Measurements from ENCODE around the gene FAM184A.

FAM184A gene

DNA sequence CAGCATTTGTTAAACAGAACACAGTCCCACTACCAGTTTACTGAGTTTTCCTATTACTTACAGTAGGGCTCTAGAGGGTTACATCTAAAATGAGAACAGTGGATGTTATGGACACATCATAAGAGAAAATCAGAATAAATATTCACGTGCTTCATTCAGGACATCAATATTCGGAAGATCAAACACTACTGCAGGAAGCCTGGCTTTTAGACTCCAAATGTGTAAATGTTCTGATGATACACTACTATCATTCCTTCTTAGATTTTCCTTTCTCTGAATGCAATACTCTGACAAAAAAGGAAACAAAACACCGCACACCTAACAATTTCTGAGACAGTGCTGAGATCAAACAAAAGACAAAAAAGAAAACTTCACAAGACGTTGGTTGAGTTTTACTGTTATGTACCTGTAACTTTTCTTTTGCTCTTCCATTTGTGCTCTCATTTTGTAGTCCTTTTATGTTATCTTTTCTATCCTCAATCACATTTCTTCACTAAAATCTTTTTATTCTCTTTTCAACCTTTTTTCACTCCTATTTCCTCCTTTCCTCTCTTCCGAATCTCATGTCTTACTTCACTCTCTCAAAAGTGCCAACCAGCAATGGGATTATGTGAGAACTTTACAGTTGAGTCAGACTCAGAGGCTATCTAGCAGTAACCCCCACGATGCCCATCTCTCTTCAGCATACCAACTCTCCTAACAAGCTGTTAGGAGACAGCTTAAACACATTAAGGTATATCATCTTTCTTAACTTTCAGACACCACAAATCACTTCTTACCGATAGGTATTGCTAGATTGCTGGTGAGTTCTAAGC, 1.7 kb downstream of the FAM184A start:
- no peaks in the 10 kb centered on the region for H3K36me3 ChIP-seq (ENCODE audit: control insufficient read depth, insufficient read depth, low read length)
- peak overlapping the region; percentile 62 for H3K9ac ChIP-seq (ENCODE audit: low read length)
- H3K27ac ChIP-seq (ENCODE audit: low read depth, low read length) = no peak overlapping the region
- no peak overlapping the region for H4K5ac ChIP-seq (ENCODE audit: low read length)
- H3K4me2 ChIP-seq (ENCODE audit: low read length) = no peak overlapping the region
- H3K79me2 ChIP-seq (ENCODE audit: control insufficient read depth, insufficient read depth, low read length) = no peaks in the 10 kb centered on the region
- H2BK15ac ChIP-seq (replicated peaks; ENCODE audit: low read depth) = no peak overlapping the region
- no peak overlapping the region for H3K4me3 ChIP-seq (ENCODE audit: low read length)
- no peak overlapping the region for H3K4ac ChIP-seq (ENCODE audit: low read depth, low read length)
- H3K27me3 ChIP-seq (ENCODE audit: insufficient read depth, low read length, poor library complexity) = no peaks in the 10 kb centered on the region
- no peaks in the 10 kb centered on the region for H3K79me1 ChIP-seq (ENCODE audit: low read length)
- H2BK120ac ChIP-seq (ENCODE audit: low read depth, low read length) = no peak overlapping the region
- H4K8ac ChIP-seq (ENCODE audit: low read depth, low read length) = no peak overlapping the region
- H3K4me1 ChIP-seq (ENCODE audit: control insufficient read depth, low read depth, low read length) = peaks cover 2% of the 10 kb centered on the region
- 100% methylated on average over 1 of the region's 7 CpGs for WGBS (ENCODE audit: extremely low coverage, insufficient coverage, low lambda C conversion rate)
- H3K18ac ChIP-seq (ENCODE audit: low read length) = no peak overlapping the region
- no peak overlapping the region for H2BK5ac ChIP-seq (ENCODE audit: low read length)
- DNase-seq = no peak
- no peak overlapping the region for H3K23ac ChIP-seq (ENCODE audit: low read length)
- H2AK5ac ChIP-seq (ENCODE audit: low read length) = no peak overlapping the region
- no peak overlapping the region for H3K56ac ChIP-seq (ENCODE audit: low read length)

DNA sequence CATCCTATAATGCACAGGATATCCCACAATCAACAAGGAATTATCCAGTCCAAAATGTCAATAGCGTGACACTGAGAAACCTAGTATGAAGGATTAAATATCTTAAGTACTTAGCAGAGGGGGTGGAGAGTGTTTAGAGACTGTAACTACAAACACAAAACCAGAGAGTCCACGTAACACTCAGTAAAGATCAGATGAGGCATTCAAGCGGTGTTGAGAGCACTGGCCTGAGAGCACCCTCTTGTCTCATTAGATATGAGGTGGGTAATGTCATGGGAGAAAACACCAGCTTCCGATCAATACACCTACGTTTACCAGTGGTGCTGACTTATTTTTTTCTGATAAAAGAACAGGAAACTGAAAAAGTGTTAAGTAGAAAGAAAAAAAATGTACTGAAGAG, 2.3 kb downstream of the FAM184A start:
- H3K36me3 ChIP-seq (ENCODE audit: control insufficient read depth, insufficient read depth, low read length) = no peaks in the 10 kb centered on the region
- no peak overlapping the region for H3K27ac ChIP-seq (ENCODE audit: low read depth, low read length)
- no peak overlapping the region for H2AK5ac ChIP-seq (ENCODE audit: low read length)
- WGBS (ENCODE audit: extremely low coverage, insufficient coverage, low lambda C conversion rate) = no CpG with 5 or more reads among the region's 5 CpGs
- no peak for DNase-seq
- peak overlapping the region; percentile 18 for H3K9ac ChIP-seq (ENCODE audit: low read length)
- H3K23ac ChIP-seq (ENCODE audit: low read length) = no peak overlapping the region
- no peak overlapping the region for H3K4me3 ChIP-seq (ENCODE audit: low read length)
- H3K27me3 ChIP-seq (ENCODE audit: insufficient read depth, low read length, poor library complexity) = no peaks in the 10 kb centered on the region
- no peaks in the 10 kb centered on the region for H3K79me1 ChIP-seq (ENCODE audit: low read length)
- peaks cover 2% of the 10 kb centered on the region for H3K4me1 ChIP-seq (ENCODE audit: control insufficient read depth, low read depth, low read length)
- H4K8ac ChIP-seq (ENCODE audit: low read depth, low read length) = no peak overlapping the region
- H3K4ac ChIP-seq (ENCODE audit: low read depth, low read length) = no peak overlapping the region
- no peaks in the 10 kb centered on the region for H3K79me2 ChIP-seq (ENCODE audit: control insufficient read depth, insufficient read depth, low read length)
- no peak overlapping the region for H4K5ac ChIP-seq (ENCODE audit: low read length)
- H3K18ac ChIP-seq (ENCODE audit: low read length) = no peak overlapping the region
- no peak overlapping the region for H2BK15ac ChIP-seq (replicated peaks; ENCODE audit: low read depth)
- H3K4me2 ChIP-seq (ENCODE audit: low read length) = no peak overlapping the region
- no peak overlapping the region for H2BK120ac ChIP-seq (ENCODE audit: low read depth, low read length)
- no peak overlapping the region for H3K56ac ChIP-seq (ENCODE audit: low read length)
- no peak overlapping the region for H2BK5ac ChIP-seq (ENCODE audit: low read length)

DNA sequence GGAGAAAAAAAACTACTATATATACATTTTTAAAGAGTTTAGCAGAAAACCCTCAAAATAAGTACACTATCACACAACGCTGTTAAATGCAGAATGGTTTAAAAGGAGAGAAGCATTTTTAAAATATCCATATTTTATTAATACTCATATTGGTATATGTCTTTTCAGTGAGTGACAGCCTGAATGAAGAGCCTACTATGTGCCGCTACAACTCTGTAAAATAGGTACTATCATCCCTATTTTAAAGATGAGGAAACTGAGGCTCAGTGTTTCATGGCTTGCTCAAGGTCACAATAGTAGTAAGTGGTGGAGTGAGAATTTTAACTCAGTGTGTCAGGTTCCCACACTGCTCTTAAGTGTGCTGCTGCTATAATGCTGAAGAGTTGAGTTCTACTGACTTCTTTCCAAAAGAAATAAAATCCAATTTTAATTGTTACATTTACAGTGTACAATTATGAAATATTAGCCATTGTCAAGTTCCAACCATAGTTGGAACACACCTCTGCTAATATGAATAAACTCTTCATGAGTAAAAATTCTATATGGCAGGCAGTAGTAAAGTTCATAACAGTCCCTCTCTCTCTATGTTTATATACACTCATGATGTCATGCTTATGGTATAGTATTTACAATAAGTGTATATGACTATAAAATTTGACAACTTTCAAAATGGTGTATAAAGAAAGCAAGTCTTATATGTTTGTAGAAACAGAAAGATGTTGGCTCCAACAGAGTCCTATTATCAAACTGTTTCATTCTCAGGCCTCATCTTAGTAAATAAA, 3.1 kb downstream of the FAM184A start:
- Histone ChIP-seq H3K27ac (ENCODE audit: low read depth, low read length) (no peak overlapping the region), H3K18ac (ENCODE audit: low read length) (no peak overlapping the region), H4K5ac (ENCODE audit: low read length) (no peak overlapping the region), H3K9ac (ENCODE audit: low read length) (no peak overlapping the region), H3K23ac (ENCODE audit: low read length) (no peak overlapping the region), H3K4me1 (ENCODE audit: control insufficient read depth, low read depth, low read length) (peaks cover 2% of the 10 kb centered on the region), H4K8ac (ENCODE audit: low read depth, low read length) (no peak overlapping the region), H3K4me2 (ENCODE audit: low read length) (no peak overlapping the region), H2BK120ac (ENCODE audit: low read depth, low read length) (no peak overlapping the region), H3K36me3 (ENCODE audit: control insufficient read depth, insufficient read depth, low read length) (no peaks in the 10 kb centered on the region), H3K56ac (ENCODE audit: low read length) (no peak overlapping the region), H3K79me2 (ENCODE audit: control insufficient read depth, insufficient read depth, low read length) (no peaks in the 10 kb centered on the region), H2AK5ac (ENCODE audit: low read length) (no peak overlapping the region), H2BK15ac (replicated peaks; ENCODE audit: low read depth) (no peak overlapping the region), H3K27me3 (ENCODE audit: insufficient read depth, low read length, poor library complexity) (no peaks in the 10 kb centered on the region), H2BK5ac (ENCODE audit: low read length) (no peak overlapping the region), H3K4ac (ENCODE audit: low read depth, low read length) (no peak overlapping the region), H3K4me3 (ENCODE audit: low read length) (no peak overlapping the region), H3K79me1 (ENCODE audit: low read length) (no peaks in the 10 kb centered on the region)
- WGBS (ENCODE audit: extremely low coverage, insufficient coverage, low lambda C conversion rate) = no CpG with 5 or more reads among the region's 2 CpGs
- no peak for DNase-seq

DNA sequence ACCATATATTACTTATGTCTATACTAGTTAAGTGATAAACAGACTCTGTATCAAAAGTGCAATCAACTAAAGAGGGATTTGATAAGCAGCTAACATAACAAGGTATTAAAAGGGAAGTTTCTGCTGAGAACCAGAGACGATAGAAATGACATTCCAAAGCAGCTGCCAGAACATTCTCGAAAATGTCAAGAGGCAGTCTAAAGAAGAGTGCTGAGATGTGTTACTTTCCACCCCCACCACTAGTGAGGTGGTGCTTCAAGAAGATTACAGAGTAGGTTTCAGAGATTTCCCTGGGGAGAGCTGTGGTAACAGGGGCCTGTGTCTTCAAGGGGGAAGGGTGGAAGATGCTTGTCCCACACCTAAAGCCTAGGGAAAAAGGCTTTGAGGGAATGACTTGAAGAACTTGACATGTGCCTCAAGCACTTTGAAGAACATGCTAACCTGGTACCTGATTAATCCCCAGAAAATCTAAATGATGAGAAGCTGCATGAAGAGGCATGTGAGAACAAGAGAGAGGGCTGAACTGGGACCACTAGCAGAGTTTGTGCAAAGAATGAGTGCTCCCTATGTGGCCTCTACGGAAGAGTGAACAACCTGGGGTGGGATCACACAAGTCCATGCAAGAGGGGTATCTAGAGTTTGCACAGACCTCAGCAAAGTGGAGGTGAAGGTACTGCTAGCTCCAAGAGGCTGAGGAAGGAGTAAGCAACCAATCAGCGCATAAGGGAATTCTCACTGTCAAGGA, 5.0 kb downstream of the FAM184A start:
- H4K8ac ChIP-seq (ENCODE audit: low read depth, low read length) = no peak overlapping the region
- peak; percentile 54 for DNase-seq
- H3K4me1 ChIP-seq (ENCODE audit: control insufficient read depth, low read depth, low read length) = peaks cover 2% of the 10 kb centered on the region
- no peak overlapping the region for H3K4ac ChIP-seq (ENCODE audit: low read depth, low read length)
- H2BK120ac ChIP-seq (ENCODE audit: low read depth, low read length) = no peak overlapping the region
- no peaks in the 10 kb centered on the region for H3K27me3 ChIP-seq (ENCODE audit: insufficient read depth, low read length, poor library complexity)
- no CpG with 5 or more reads among the region's 4 CpGs for WGBS (ENCODE audit: extremely low coverage, insufficient coverage, low lambda C conversion rate)
- no peak overlapping the region for H3K27ac ChIP-seq (ENCODE audit: low read depth, low read length)
- H3K9ac ChIP-seq (ENCODE audit: low read length) = no peak overlapping the region
- no peak overlapping the region for H3K4me2 ChIP-seq (ENCODE audit: low read length)
- no peaks in the 10 kb centered on the region for H3K79me1 ChIP-seq (ENCODE audit: low read length)
- H3K36me3 ChIP-seq (ENCODE audit: control insufficient read depth, insufficient read depth, low read length) = no peaks in the 10 kb centered on the region
- no peak overlapping the region for H4K5ac ChIP-seq (ENCODE audit: low read length)
- no peak overlapping the region for H3K18ac ChIP-seq (ENCODE audit: low read length)
- no peak overlapping the region for H2BK5ac ChIP-seq (ENCODE audit: low read length)
- H3K56ac ChIP-seq (ENCODE audit: low read length) = no peak overlapping the region
- H3K23ac ChIP-seq (ENCODE audit: low read length) = peak overlapping the region; percentile 11
- no peaks in the 10 kb centered on the region for H3K79me2 ChIP-seq (ENCODE audit: control insufficient read depth, insufficient read depth, low read length)
- no peak overlapping the region for H2AK5ac ChIP-seq (ENCODE audit: low read length)
- H2BK15ac ChIP-seq (replicated peaks; ENCODE audit: low read depth) = no peak overlapping the region
- no peak overlapping the region for H3K4me3 ChIP-seq (ENCODE audit: low read length)

DNA sequence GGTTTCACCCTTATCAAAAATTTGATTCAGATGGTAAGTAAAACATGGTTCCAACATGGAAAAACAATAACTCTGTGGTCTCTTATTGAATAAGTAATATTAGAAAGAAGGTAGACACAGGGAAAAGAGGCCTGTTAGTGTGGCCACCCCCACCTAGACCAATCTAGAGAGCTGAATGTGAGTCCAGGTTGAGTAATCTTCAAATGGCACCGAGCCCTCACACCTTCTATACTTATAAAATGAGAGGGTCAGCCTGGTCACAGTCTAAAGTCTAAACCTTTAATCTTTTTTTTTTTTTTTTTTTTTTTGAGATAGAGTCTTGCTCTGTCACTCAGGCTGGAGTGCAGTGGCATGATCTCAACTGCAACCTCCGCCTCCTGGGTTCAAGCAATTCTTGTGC, 6.9 kb downstream of the FAM184A start:
- no CpG with 5 or more reads among the region's 2 CpGs for WGBS (ENCODE audit: extremely low coverage, insufficient coverage, low lambda C conversion rate)
- no peak overlapping the region for H2BK120ac ChIP-seq (ENCODE audit: low read depth, low read length)
- no peak overlapping the region for H3K18ac ChIP-seq (ENCODE audit: low read length)
- H3K4me2 ChIP-seq (ENCODE audit: low read length) = no peak overlapping the region
- no peak overlapping the region for H2BK15ac ChIP-seq (replicated peaks; ENCODE audit: low read depth)
- no peaks in the 10 kb centered on the region for H3K79me1 ChIP-seq (ENCODE audit: low read length)
- no peak overlapping the region for H2AK5ac ChIP-seq (ENCODE audit: low read length)
- no peaks in the 10 kb centered on the region for H3K36me3 ChIP-seq (ENCODE audit: control insufficient read depth, insufficient read depth, low read length)
- no peak overlapping the region for H3K27ac ChIP-seq (ENCODE audit: low read depth, low read length)
- H3K79me2 ChIP-seq (ENCODE audit: control insufficient read depth, insufficient read depth, low read length) = no peaks in the 10 kb centered on the region
- no peak overlapping the region for H4K5ac ChIP-seq (ENCODE audit: low read length)
- no peaks in the 10 kb centered on the region for H3K27me3 ChIP-seq (ENCODE audit: insufficient read depth, low read length, poor library complexity)
- H2BK5ac ChIP-seq (ENCODE audit: low read length) = no peak overlapping the region
- no peak overlapping the region for H3K23ac ChIP-seq (ENCODE audit: low read length)
- no peak overlapping the region for H3K9ac ChIP-seq (ENCODE audit: low read length)
- H3K4me3 ChIP-seq (ENCODE audit: low read length) = no peak overlapping the region
- H3K56ac ChIP-seq (ENCODE audit: low read length) = no peak overlapping the region
- no peak overlapping the region for H3K4ac ChIP-seq (ENCODE audit: low read depth, low read length)
- DNase-seq = no peak
- H4K8ac ChIP-seq (ENCODE audit: low read depth, low read length) = no peak overlapping the region
- H3K4me1 ChIP-seq (ENCODE audit: control insufficient read depth, low read depth, low read length) = peaks cover 2% of the 10 kb centered on the region

Measured in mesendoderm (in vitro differentiated cells).